MCF 10A (cell line): ENCODE data around the gene MYO15B. TPM values are rescaled to one million over a fixed set of nuclear protein-coding genes. Genes with fewer than 3 reads are reported as not detected.

Experiments used
- BruUV-seq: library from RNA; stranded (reverse); fragments of 400-500 nt; replicated peaks from 2 replicates; lab custom pipeline; 2021; lab: Mats Ljungman, UMichigan
- CTCF ChIA-PET: fragments of 300-600 bp; sonication (Branson Sonifier 250); formaldehyde crosslinking; extraction: SDS; loops from one replicate; lab custom pipeline; 2021; ENCODE audit warnings: antibody characterized with exemption, inconsistent platforms; lab: Yijun Ruan, JAX
- POLR2A ChIA-PET: fragments of 300-600, 350-650 bp; sonication (Branson Sonifier 250); formaldehyde crosslinking; extraction: SDS; loops from one replicate; lab custom pipeline; 2020; ENCODE audit warnings: antibody characterized with exemption, inconsistent platforms; lab: Yijun Ruan, JAX
- DNase-seq: peaks from one replicate; pipeline ENCODE4 v3.0.0-alpha.2; 2018; ENCODE audit not compliant: unreplicated experiment
- H3K27ac Mint-ChIP-seq: one replicate; pipeline ENCODE4 v1.8.0; 2022; ENCODE audit warnings: mild to moderate bottlenecking, low read depth, mixed read lengths; ENCODE audit not compliant: unreplicated experiment
- H3K27me3 Mint-ChIP-seq: one replicate; pipeline ENCODE4 v1.8.0; 2022; ENCODE audit warnings: mixed read lengths; ENCODE audit not compliant: insufficient read depth, unreplicated experiment
- H3K36me3 Mint-ChIP-seq: one replicate; pipeline ENCODE4 v1.8.0; 2022; ENCODE audit warnings: mild to moderate bottlenecking, moderate library complexity, mixed read lengths; ENCODE audit not compliant: insufficient read depth, unreplicated experiment
- H3K4me1 Mint-ChIP-seq: one replicate; pipeline ENCODE4 v1.8.0; 2022; ENCODE audit warnings: mixed read lengths; ENCODE audit not compliant: insufficient read depth, unreplicated experiment
- H3K4me3 Mint-ChIP-seq: one replicate; pipeline ENCODE4 v1.8.0; 2022; ENCODE audit warnings: mild to moderate bottlenecking, moderate library complexity, mixed read lengths; ENCODE audit not compliant: unreplicated experiment
- H3K9me3 Mint-ChIP-seq: one replicate; pipeline ENCODE4 v1.8.0; 2022; ENCODE audit warnings: mixed read lengths; ENCODE audit not compliant: unreplicated experiment
- CTCF ChIP-seq: fragments of 200-600 bp; IDR thresholded peaks from one replicate; pipeline ENCODE4 v1.8.0; 2022; ENCODE audit warnings: antibody characterized with exemption, mild to moderate bottlenecking; ENCODE audit not compliant: unreplicated experiment
- intact Hi-C: fragments of 100-400 bp; cut with micrococcal nuclease; formaldehyde crosslinking; loops from 2 replicates; pipeline ENCODE4 v1.14.1; 2022
- total RNA-seq: library from RNA; stranded (reverse); gene quantifications from 2 replicates; pipeline ENCODE4 v1.2.3, GENCODE V29; 2022

The MYO15B gene
- total RNA-seq, 1 experiment from 2014 or later = 10.9 TPM

GRCh38 chr17:75635610-75636202, 48.1 kb downstream of the MYO15B start:
- ChIA-PET POLR2A (interaction anchor here (1.2 kb wide), 1 partner anchor 14 kb away, joined by 4 read pairs; no protein-coding TSS in a partner anchor), CTCF (interaction anchor here (0.8 to 3.9 kb wide), 6 partner anchors 10 to 267 kb away, joined by 3 to 75 read pairs (median 5); a partner anchor contains a TSS)
- TF ChIP-seq CTCF = no peak
- H3K27me3 Mint-ChIP-seq = no peaks in the 10 kb centered on the region
- no peak for DNase-seq
- no peaks in the 10 kb centered on the region for H3K9me3 Mint-ChIP-seq
- intact Hi-C loops = loop anchor here (10.0 kb wide), 1 partner anchor 211 kb away; no protein-coding TSS in a partner anchor
- H3K4me1 Mint-ChIP-seq = peaks cover 10% of the 10 kb centered on the region
- H3K27ac Mint-ChIP-seq = no peak overlapping the region
- no TSS peak for BruUV-seq
- no peak overlapping the region for H3K4me3 Mint-ChIP-seq
- H3K36me3 Mint-ChIP-seq = peaks cover 14% of the 10 kb centered on the region

- H3K27ac Mint-ChIP-seq = no peak overlapping the region
- no TSS peak for BruUV-seq
- no peak for TF ChIP-seq CTCF
- intact Hi-C loops = loop anchor here (10.0 kb wide), 1 partner anchor 212 kb away; no protein-coding TSS in a partner anchor
- no peak overlapping the region for H3K4me3 Mint-ChIP-seq
- DNase-seq = no peak
- ChIA-PET POLR2A (interaction anchor here (1.2 kb wide), 1 partner anchor 15 kb away, joined by 4 read pairs; no protein-coding TSS in a partner anchor), CTCF (interaction anchor here (0.6 to 1.6 kb wide), 6 partner anchors 9 to 111 kb away, joined by 3 to 7 read pairs (median 4); no protein-coding TSS in a partner anchor)
- H3K36me3 Mint-ChIP-seq = peaks cover 7% of the 10 kb centered on the region
- no peaks in the 10 kb centered on the region for H3K27me3 Mint-ChIP-seq
- H3K9me3 Mint-ChIP-seq = no peaks in the 10 kb centered on the region
- peaks cover 10% of the 10 kb centered on the region for H3K4me1 Mint-ChIP-seq
These were observed 49.0 kb downstream of the MYO15B start for GRCh38 chr17:75636381-75637142.

- H3K4me3 Mint-ChIP-seq = no peak overlapping the region
These were observed 49.5 kb downstream of the MYO15B start for GRCh38 chr17:75637143-75637538.

More at GRCh38 chr17:75637143-75637538, 49.5 kb downstream of the MYO15B start:
- Mint-ChIP-seq H3K27me3 (no peaks in the 10 kb centered on the region), H3K4me1 (peaks cover 10% of the 10 kb centered on the region), H3K27ac (no peak overlapping the region), H3K36me3 (peaks cover 7% of the 10 kb centered on the region), H3K9me3 (no peaks in the 10 kb centered on the region)
- no peak for TF ChIP-seq CTCF
- CTCF ChIA-PET = interaction anchor here (0.6 to 1.6 kb wide), 7 partner anchors 11 to 122 kb away, joined by 3 to 7 read pairs (median 4); no protein-coding TSS in a partner anchor
- POLR2A ChIA-PET = interaction anchor here (1.2 kb wide), 1 partner anchor 15 kb away, joined by 4 read pairs; no protein-coding TSS in a partner anchor
- BruUV-seq = no TSS peak
- intact Hi-C loops = loop anchor here (10.0 kb wide), 1 partner anchor 212 kb away; no protein-coding TSS in a partner anchor
- no peak for DNase-seq
